A673 (cell line): Measurements from ENCODE around the gene AP3D1. TPM values are rescaled to one million over a fixed set of nuclear protein-coding genes. Genes with fewer than 3 reads are reported as not detected.

Experiments used
- BruUV-seq: library from RNA; stranded (reverse); fragments of 400-500 nt; replicated peaks from 2 replicates; lab custom pipeline; 2021; lab: Mats Ljungman, UMichigan
- CTCF ChIA-PET: fragments of 300-600 bp; sonication (Branson Sonifier 250); formaldehyde crosslinking; loops from one replicate; lab custom pipeline; 2022; ENCODE audit warnings: antibody characterized with exemption; lab: Charles Lee
- POLR2A ChIA-PET: fragments of 300-600 bp; sonication (Branson Sonifier 250); formaldehyde crosslinking; loops from one replicate; lab custom pipeline; 2022; ENCODE audit warnings: antibody characterized with exemption; ENCODE audit not compliant: low non-redundant PET; lab: Charles Lee
- DNase-seq: peaks from one replicate; pipeline ENCODE4 v3.0.0-alpha.2; 2015; ENCODE audit warnings: low spot score
- H3K27ac ChIP-seq: fragments of 200-600 bp; sonication (generic); 2 replicates; pipeline ENCODE4 v1.5.1; 2016; ENCODE audit warnings: mixed run types, low read depth, mild to moderate bottlenecking, mixed read lengths, antibody characterized with exemption, low read length; ENCODE audit not compliant: poor library complexity, severe bottlenecking
- H3K27me3 ChIP-seq: fragments of 200-600 bp; sonication (generic); replicated peaks from 2 replicates; pipeline ENCODE4 v1.6.1; 2017; ENCODE audit warnings: mixed run types, low read depth, mild to moderate bottlenecking, mixed read lengths, antibody characterized with exemption, low read length; ENCODE audit not compliant: insufficient read depth, poor library complexity
- H3K36me3 ChIP-seq: fragments of 200-600 bp; sonication (generic); 2 replicates; pipeline ENCODE4 v1.6.1; 2016; ENCODE audit warnings: mixed run types, mild to moderate bottlenecking, mixed read lengths, antibody characterized with exemption, low read length; ENCODE audit not compliant: insufficient read depth, poor library complexity, severe bottlenecking
- H3K4me1 ChIP-seq: fragments of 200-600 bp; sonication (generic); 2 replicates; pipeline ENCODE4 v1.6.1; 2017; ENCODE audit warnings: mixed run types, mild to moderate bottlenecking, mixed read lengths, antibody characterized with exemption, low read length; ENCODE audit not compliant: insufficient read depth, poor library complexity, severe bottlenecking
- H3K4me3 ChIP-seq: fragments of 200-600 bp; sonication (generic); 2 replicates; pipeline ENCODE4 v1.5.1; 2016; ENCODE audit warnings: low read depth, mixed run types, mild to moderate bottlenecking, mixed read lengths, low read length; ENCODE audit not compliant: poor library complexity, severe bottlenecking
- H3K9me3 ChIP-seq: fragments of 200-600 bp; sonication (generic); 2 replicates; pipeline ENCODE4 v1.6.1; 2016; ENCODE audit warnings: mixed run types, low read depth, mild to moderate bottlenecking, mixed read lengths, antibody characterized with exemption, low read length; ENCODE audit not compliant: poor library complexity, severe bottlenecking
- CTCF ChIP-seq: fragments of 300-800, 200-600 bp; sonication (generic); conservative IDR thresholded peaks from 2 replicates; pipeline ENCODE4 v1.5.1; 2017; ENCODE audit warnings: low read depth, mild to moderate bottlenecking, antibody characterized with exemption, low read length, moderate library complexity, mixed read lengths
- EZH2 ChIP-seq: fragments of 200-600 bp; sonication (generic); IDR thresholded peaks from 2 replicates; pipeline ENCODE4 v1.6.1; 2017; ENCODE audit warnings: borderline replicate concordance, low read depth, mild to moderate bottlenecking, mixed read lengths, antibody characterized with exemption, low read length; ENCODE audit not compliant: poor library complexity, severe bottlenecking
- intact Hi-C: fragments of 100-400 bp; cut with micrococcal nuclease; formaldehyde crosslinking; loops from one replicate; pipeline ENCODE4 v1.10.0; 2022; ENCODE audit not compliant: unreplicated experiment
- total RNA-seq: library from RNA; stranded (reverse); gene quantifications from 2 replicates; pipeline ENCODE4 v1.2.3, GENCODE V29; 2021

Gene AP3D1
- total RNA-seq, 1 experiment from 2014 or later = 148 TPM

GRCh38 chr19:2072757-2073551 is 78.4 kb downstream of the AP3D1 start:
- BruUV-seq = no TSS peak

GRCh38 chr19:2070986-2071673 is 80.2 kb downstream of the AP3D1 start:
- Histone ChIP-seq H3K4me1 (no peaks in the 10 kb centered on the region), H3K27me3 (no peaks in the 10 kb centered on the region), H3K9me3 (no peaks in the 10 kb centered on the region), H3K36me3 (peaks cover 16% of the 10 kb centered on the region), H3K4me3 (no peak overlapping the region), H3K27ac (no peak overlapping the region)
- ChIA-PET POLR2A (no interaction called here), CTCF (interaction anchor here (0.7 to 1.1 kb wide), 2 partner anchors 109 to 155 kb away, joined by 4 to 6 read pairs; no protein-coding TSS in a partner anchor)
- TSS peak; percentile 83 for BruUV-seq
- TF ChIP-seq CTCF (no peak), EZH2 (no peak)
- DNase-seq = no peak
- intact Hi-C loops = no loop called here

More at GRCh38 chr19:2072757-2073551, 78.4 kb downstream of the AP3D1 start:
- intact Hi-C loops = no loop called here
- Histone ChIP-seq H3K36me3 (peaks cover 23% of the 10 kb centered on the region), H3K4me3 (no peak overlapping the region), H3K9me3 (no peaks in the 10 kb centered on the region), H3K27me3 (no peaks in the 10 kb centered on the region), H3K27ac (no peak overlapping the region), H3K4me1 (no peaks in the 10 kb centered on the region)
- DNase-seq = no peak
- TF ChIP-seq EZH2 = no peak
- no peak for TF ChIP-seq CTCF
- CTCF ChIA-PET = interaction anchor here (0.7 kb wide), 1 partner anchor 142 kb away, joined by 3 read pairs; no protein-coding TSS in a partner anchor
- POLR2A ChIA-PET = no interaction called here

GRCh38 chr19:2070436-2070827 is 80.9 kb downstream of the AP3D1 start:
- Histone ChIP-seq H3K27ac (no peak overlapping the region), H3K4me3 (no peak overlapping the region), H3K4me1 (no peaks in the 10 kb centered on the region), H3K36me3 (peaks cover 15% of the 10 kb centered on the region), H3K27me3 (no peaks in the 10 kb centered on the region), H3K9me3 (no peaks in the 10 kb centered on the region)
- BruUV-seq = no TSS peak
- ChIA-PET CTCF (interaction anchor here (0.6 to 1.1 kb wide), 6 partner anchors 46 to 155 kb away, joined by 3 to 6 read pairs (median 4); no protein-coding TSS in a partner anchor), POLR2A (no interaction called here)
- no peak for DNase-seq
- intact Hi-C loops = no loop called here
- TF ChIP-seq CTCF (no peak), EZH2 (no peak)
